Common myeloid progenitor, CD34-positive (primary cell): ENCODE data around the gene MT1E.

Source experiments
- CTCF ChIA-PET: fragments of 350-600 bp; sonication (Branson Sonifier 250); formaldehyde crosslinking; loops from one replicate; lab custom pipeline; 2021; ENCODE audit warnings: antibody characterized with exemption; lab: Charles Lee
- POLR2A ChIA-PET: fragments of 350-600 bp; sonication (Branson Sonifier 250); formaldehyde crosslinking; loops from one replicate; lab custom pipeline; 2021; ENCODE audit warnings: antibody characterized with exemption; lab: Charles Lee
- DNase-seq, 3 donors: peaks; one replicate each; pipeline versions ENCODE4 v3.0.0 to v3.0.0-alpha.2; 2013
- H3K27ac ChIP-seq, 2 experiments: 1 replicate in 1 of 2; 2 replicates in 1 of 2; pipeline ENCODE4 v1.7.0; 2013; ENCODE audit warnings: inconsistent platforms in 2 of 2, low read length in 2 of 2, mild to moderate bottlenecking in 2 of 2, low read depth in 1 of 2, moderate library complexity in 1 of 2; ENCODE audit not compliant: severe bottlenecking in 2 of 2, insufficient read depth in 1 of 2, poor library complexity in 1 of 2
- H3K27me3 ChIP-seq, 5 experiments: replicated peaks in 2 of 5; 1 replicate in 3 of 5; 2 replicates in 2 of 5; pipeline versions ENCODE4 v1.6.1 to v1.7.0; 2013; ENCODE audit warnings: low read length in 4 of 5, mild to moderate bottlenecking in 2 of 5, moderate library complexity in 2 of 5, inconsistent platforms in 1 of 5; ENCODE audit not compliant: insufficient read depth in 5 of 5, control insufficient read depth in 4 of 5
- H3K36me3 ChIP-seq, 4 experiments: 1 replicate in 2 of 4; 2 replicates in 2 of 4; pipeline versions ENCODE4 v1.6.1 to v1.7.0; 2013; ENCODE audit warnings: low read length in 3 of 4, control low read depth in 1 of 4, mild to moderate bottlenecking in 1 of 4; ENCODE audit not compliant: control insufficient read depth in 4 of 4, insufficient read depth in 4 of 4
- H3K4me1 ChIP-seq, 4 experiments: 1 replicate in 3 of 4; 2 replicates in 1 of 4; pipeline versions ENCODE4 v1.6.1 to v1.7.1; 2013; ENCODE audit warnings: low read length in 3 of 4, mild to moderate bottlenecking in 3 of 4, control low read depth in 1 of 4, inconsistent platforms in 1 of 4, moderate library complexity in 1 of 4; ENCODE audit not compliant: control insufficient read depth in 4 of 4, insufficient read depth in 4 of 4; ENCODE audit errors: control extremely low read depth in 1 of 4
- H3K4me3 ChIP-seq, 7 experiments: 1 replicate in 4 of 7; 2 replicates in 3 of 7; pipeline versions ENCODE4 v1.5.1 to v1.7.0; 2013; ENCODE audit warnings: mild to moderate bottlenecking in 7 of 7, low read length in 6 of 7, moderate library complexity in 6 of 7, inconsistent platforms in 2 of 7, low read depth in 2 of 7, control low read depth in 1 of 7; ENCODE audit not compliant: insufficient read depth in 4 of 7, control insufficient read depth in 1 of 7; ENCODE audit errors: extremely low read depth in 1 of 7
- H3K9me3 ChIP-seq, 5 experiments: 1 replicate in 4 of 5; 2 replicates in 1 of 5; pipeline versions ENCODE4 v1.6.1 to v1.7.1; 2013; ENCODE audit warnings: low read length in 4 of 5, mild to moderate bottlenecking in 2 of 5, inconsistent platforms in 1 of 5, low read depth in 1 of 5, moderate library complexity in 1 of 5; ENCODE audit not compliant: control insufficient read depth in 4 of 5, insufficient read depth in 2 of 5; ENCODE audit errors: control extremely low read depth in 1 of 5
- WGBS: methylation state at CpG from one replicate; pipeline ENCODE4 v1.1.5; 2013; ENCODE audit not compliant: insufficient coverage; 5-methylcytosine and 5-hydroxymethylcytosine counted together

The MT1E gene

DNA sequence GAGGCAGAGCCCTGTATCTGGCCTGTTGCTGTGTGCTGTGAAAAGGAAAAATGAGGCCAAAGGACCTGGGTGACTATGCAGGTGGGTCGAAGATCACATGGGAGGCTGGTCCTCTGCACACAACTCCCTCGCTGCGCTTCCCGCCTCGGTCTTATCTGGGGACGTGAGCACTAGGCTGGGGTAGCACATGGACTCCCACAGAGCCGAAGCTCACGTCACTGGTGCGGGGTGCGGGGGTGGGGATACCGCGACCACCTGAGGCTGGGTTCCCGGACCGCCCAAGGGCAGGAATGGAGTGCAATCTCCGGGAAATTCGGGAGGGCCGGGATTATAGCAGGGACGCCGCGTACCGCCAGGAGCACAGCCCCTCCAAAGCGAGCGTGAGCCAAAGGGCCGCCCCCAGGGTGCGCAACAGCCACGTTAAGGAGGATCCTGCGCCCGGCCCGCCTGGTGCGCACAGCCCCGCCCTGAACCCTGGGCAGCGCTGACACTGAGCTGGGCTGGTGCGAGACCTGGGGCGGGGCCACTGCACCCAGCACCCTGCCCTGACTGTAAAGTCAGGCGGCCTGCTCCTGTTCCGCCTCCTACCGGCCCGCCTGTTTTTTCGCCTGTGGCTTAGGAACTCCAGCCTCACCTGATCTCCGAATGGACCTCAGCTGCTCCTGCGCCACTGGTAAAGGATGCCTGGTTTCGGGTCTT is 17.6 kb downstream of the MT1E start:
- WGBS, result 7% methylated on average over 41 of the region's 42 CpGs
- Histone ChIP-seq H3K27ac (no peak overlapping the region), H3K9me3 (no peaks in the 10 kb centered on the region), H3K36me3 (no peaks in the 10 kb centered on the region), H3K27me3 (peaks cover 34 to 98% (median 66%) of the 10 kb centered on the region in 5 experiments), H3K4me3 (peak overlapping the region in 5 of 7 experiments; percentile 8 to 51 (median 29)), H3K4me1 (peaks cover 0 to 14% (median 8%) of the 10 kb centered on the region in 4 experiments)
- DNase-seq, result peak in 2 of 3 donors; percentile 26 to 31
- ChIA-PET POLR2A (interaction anchor here (0.7 kb wide), 1 partner anchor 58 kb away, joined by 3 read pairs; no protein-coding TSS in a partner anchor), CTCF (interaction anchor here (0.6 to 1.6 kb wide), 9 partner anchors 9 to 146 kb away, joined by 3 to 5 read pairs (median 3); partner anchors contain the start of gene MT1E)

DNA sequence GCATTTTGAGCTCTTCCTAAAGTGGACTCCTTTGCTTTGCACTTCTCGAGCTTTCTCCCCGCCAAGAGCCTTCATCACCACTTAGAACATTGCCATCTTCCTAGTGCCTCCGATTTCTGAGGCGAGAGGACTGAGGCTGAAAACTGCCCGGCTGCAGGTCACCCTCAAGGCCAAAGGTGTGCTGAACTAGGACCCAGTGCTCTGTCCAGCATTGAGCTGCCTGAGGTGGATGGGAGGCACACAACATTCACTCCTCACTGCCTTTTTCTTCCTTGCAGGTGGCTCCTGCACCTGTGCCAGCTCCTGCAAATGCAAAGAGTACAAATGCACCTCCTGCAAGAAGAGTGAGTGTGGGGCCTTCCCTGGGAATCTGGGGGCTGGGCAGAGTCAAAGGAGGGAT is 18.3 kb downstream of the MT1E start:
- peak overlapping the region in 1 of 7 experiments; percentile 51 for H3K4me3 ChIP-seq
- POLR2A ChIA-PET, result no interaction called here

DNA sequence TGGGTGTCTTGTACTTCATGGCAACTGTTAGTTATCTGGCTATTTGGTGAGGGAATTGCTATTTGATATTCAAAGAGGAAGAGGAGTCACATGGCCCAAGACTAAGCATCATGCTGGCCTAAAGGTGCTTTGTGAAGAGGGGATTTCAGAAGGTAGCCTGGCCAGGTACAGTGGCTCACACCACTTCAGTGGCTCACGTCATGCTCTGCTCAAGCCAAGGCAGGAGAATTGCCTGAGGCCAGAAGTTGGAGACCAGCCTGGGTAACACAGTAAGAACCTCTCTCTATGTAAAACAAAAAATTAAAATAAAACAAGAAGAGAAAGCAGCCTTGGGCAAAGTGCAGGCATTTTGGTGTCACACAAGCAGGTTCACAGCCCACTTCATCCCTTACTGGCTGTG is 19.7 kb downstream of the MT1E start:
- ChIA-PET CTCF (interaction anchor here (1.8 kb wide), 1 partner anchor 12 kb away, joined by 4 read pairs; the partner anchor contains the start of gene MT1F), POLR2A (no interaction called here)
- no peak overlapping the region for H3K4me3 ChIP-seq

More for the DNA sequence above, 18.3 kb downstream of the MT1E start:
- CTCF ChIA-PET, result interaction anchor here (0.6 to 1.6 kb wide), 7 partner anchors 9 to 146 kb away, joined by 3 to 5 read pairs (median 3); partner anchors contain the start of gene MT1E
- H3K27ac ChIP-seq, result no peak overlapping the region
- WGBS, result 43% methylated on average over 2 of the region's 5 CpGs
- peaks cover 0 to 10% (median 7%) of the 10 kb centered on the region in 4 experiments for H3K4me1 ChIP-seq
- DNase-seq, result no peak
- H3K36me3 ChIP-seq, result no peaks in the 10 kb centered on the region
- no peaks in the 10 kb centered on the region for H3K9me3 ChIP-seq
- H3K27me3 ChIP-seq, result peaks cover 34 to 98% (median 67%) of the 10 kb centered on the region in 5 experiments

DNA sequence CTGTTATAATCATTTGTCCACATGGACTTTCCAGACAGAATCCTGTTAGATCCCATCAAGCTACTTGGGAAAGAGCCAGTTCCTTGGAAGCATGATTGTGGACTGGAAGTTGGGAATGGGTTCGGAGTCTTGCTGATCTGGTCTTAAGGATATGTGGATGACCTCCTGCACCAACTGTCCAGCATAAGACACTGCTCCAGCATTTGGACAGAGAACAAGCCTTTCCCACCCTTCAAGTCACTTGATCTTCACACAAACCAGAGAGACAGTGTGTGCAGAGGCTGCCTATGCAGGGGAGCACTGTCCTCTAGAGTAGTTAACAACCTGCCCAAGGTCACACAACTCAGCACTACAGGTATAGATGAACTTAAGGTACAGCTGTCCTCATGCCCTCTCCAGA is 20.3 kb downstream of the MT1E start:
- Histone ChIP-seq H3K36me3 (no peaks in the 10 kb centered on the region), H3K27ac (no peak overlapping the region), H3K27me3 (peaks cover 28 to 98% (median 54%) of the 10 kb centered on the region in 5 experiments), H3K9me3 (no peaks in the 10 kb centered on the region), H3K4me1 (peaks cover 0 to 10% (median 7%) of the 10 kb centered on the region in 4 experiments), H3K4me3 (no peak overlapping the region)
- ChIA-PET POLR2A (no interaction called here), CTCF (interaction anchor here (0.7 to 1.8 kb wide), 5 partner anchors 10 to 56 kb away, joined by 3 to 7 read pairs (median 4); partner anchors contain the start of gene MT1F)
- WGBS, result no CpG with 5 or more reads among the region's 1 CpG
- no peak for DNase-seq

More for the DNA sequence above, 19.7 kb downstream of the MT1E start:
- Histone ChIP-seq H3K36me3 (no peaks in the 10 kb centered on the region), H3K27me3 (peaks cover 28 to 98% (median 57%) of the 10 kb centered on the region in 5 experiments), H3K9me3 (no peaks in the 10 kb centered on the region), H3K4me1 (peaks cover 0 to 10% (median 7%) of the 10 kb centered on the region in 4 experiments), H3K27ac (no peak overlapping the region)
- no peak for DNase-seq
- 100% methylated on average over 1 of the region's 1 CpG for WGBS

DNA sequence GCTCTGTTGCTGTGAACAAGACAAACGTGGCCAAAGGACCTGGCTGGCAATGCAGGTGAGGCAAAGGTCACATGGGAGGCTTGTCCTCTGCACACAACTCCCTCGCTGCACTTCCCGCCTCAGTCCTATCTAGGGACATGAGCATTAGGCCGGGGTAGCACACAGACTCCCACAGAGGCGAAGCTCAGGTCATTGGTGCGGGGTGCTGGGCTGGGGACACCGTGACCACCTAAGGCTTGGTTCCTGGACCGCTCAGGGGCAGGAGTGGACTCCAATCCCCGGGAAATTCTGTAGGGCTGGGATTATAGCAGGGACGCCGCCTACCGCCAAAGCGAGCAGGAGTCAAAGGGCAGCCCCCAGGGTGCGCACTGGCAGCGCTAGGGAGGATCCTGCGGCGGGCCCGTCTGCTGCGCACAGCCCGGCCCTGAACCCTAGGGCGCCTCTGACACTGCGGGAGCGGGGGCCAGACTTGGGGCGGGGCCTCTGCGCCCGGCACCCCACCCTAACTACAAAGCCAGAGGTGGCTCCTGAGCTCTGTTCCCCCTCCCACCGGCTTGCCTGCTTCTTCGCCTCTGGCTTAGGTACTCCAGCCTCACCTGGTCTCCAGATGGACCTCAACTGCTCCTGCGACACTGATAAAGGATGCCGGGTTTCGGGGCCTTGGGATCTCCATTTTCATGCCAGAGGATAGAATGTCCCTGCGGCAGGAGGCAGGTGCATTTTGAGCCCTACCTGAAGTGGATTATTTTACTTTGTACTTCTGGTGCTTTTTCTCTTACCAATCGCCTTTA is 22.3 kb downstream of the MT1E start:
- WGBS, result 38% methylated on average over 32 of the region's 33 CpGs
- DNase-seq, result no peak
- H3K4me1 ChIP-seq, result peaks cover 0 to 10% (median 7%) of the 10 kb centered on the region in 4 experiments
- POLR2A ChIA-PET, result no interaction called here
- no peaks in the 10 kb centered on the region for H3K9me3 ChIP-seq
- H3K27ac ChIP-seq, result no peak overlapping the region
- no peaks in the 10 kb centered on the region for H3K36me3 ChIP-seq
- H3K4me3 ChIP-seq, result no peak overlapping the region
- CTCF ChIA-PET, result interaction anchor here (1.0 kb wide), 1 partner anchor 72 kb away, joined by 3 read pairs; no protein-coding TSS in a partner anchor
- peaks cover 21 to 96% (median 50%) of the 10 kb centered on the region in 5 experiments for H3K27me3 ChIP-seq

DNA sequence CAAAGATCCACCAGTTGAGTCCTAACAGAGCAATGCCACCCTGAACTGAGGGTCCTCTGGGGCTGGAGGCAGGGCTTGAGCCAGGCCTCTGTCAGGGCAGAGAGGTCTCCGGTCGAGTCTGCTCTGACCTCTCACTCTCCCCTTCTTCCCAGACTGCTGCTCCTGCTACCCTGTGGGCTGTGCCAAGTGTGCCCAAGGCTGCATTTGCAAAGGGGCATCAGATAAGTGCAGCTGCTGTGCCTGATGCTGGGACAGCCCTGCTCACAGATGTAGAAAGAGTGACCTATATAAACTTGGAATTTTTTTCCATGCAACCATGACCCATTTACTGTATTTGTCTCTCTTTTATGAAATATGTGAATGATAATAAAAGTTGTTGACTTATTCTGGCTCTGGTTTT is 23.7 kb downstream of the MT1E start:
- H3K36me3 ChIP-seq, result no peaks in the 10 kb centered on the region
- H3K27me3 ChIP-seq, result peaks cover 17 to 81% (median 44%) of the 10 kb centered on the region in 5 experiments
- DNase-seq, result no peak
- H3K27ac ChIP-seq, result no peak overlapping the region
- ChIA-PET POLR2A (no interaction called here), CTCF (no interaction called here)
- H3K4me1 ChIP-seq, result no peaks in the 10 kb centered on the region
- 94% methylated on average over 2 of the region's 2 CpGs for WGBS
- no peaks in the 10 kb centered on the region for H3K9me3 ChIP-seq
- H3K4me3 ChIP-seq, result no peak overlapping the region
